H9 (cell line): ENCODE data around the gene PRR13. TPM values are rescaled to one million over a fixed set of nuclear protein-coding genes. Genes with fewer than 3 reads are reported as not detected.
A peak's percentile ranks its signal among the peaks of the same experiment; 100 is the strongest.

Experiments
- DNase-seq: peaks from one replicate; pipeline ENCODE4 v3.0.0-alpha.2; 2017
- H2AFZ ChIP-seq: one replicate; pipeline ENCODE4 v1.6.1; 2013; ENCODE audit warnings: mild to moderate bottlenecking, low read length, control low read depth, moderate library complexity
- H2AK5ac ChIP-seq: 2 replicates; pipeline ENCODE4 v1.6.1; 2013; ENCODE audit warnings: low read length, control low read depth, mixed read lengths; ENCODE audit not compliant: insufficient read length
- H2BK120ac ChIP-seq: one replicate; pipeline ENCODE4 v1.6.1; 2013; ENCODE audit warnings: low read depth, mild to moderate bottlenecking, low read length, control low read depth, inconsistent platforms; ENCODE audit not compliant: poor library complexity, severe bottlenecking
- H2BK12ac ChIP-seq: 2 replicates; pipeline ENCODE4 v1.6.1; 2013; ENCODE audit warnings: low read length, control low read depth, mixed read lengths, low read depth; ENCODE audit not compliant: insufficient read length
- H2BK15ac ChIP-seq: 2 replicates; pipeline ENCODE4 v1.6.1; 2013; ENCODE audit warnings: low read depth, low read length, control low read depth
- H2BK20ac ChIP-seq: one replicate; pipeline ENCODE4 v1.6.1; 2013; ENCODE audit warnings: low read depth, mild to moderate bottlenecking, low read length, control low read depth, inconsistent platforms; ENCODE audit not compliant: poor library complexity, severe bottlenecking
- H2BK5ac ChIP-seq: 2 replicates; pipeline ENCODE4 v1.6.1; 2013; ENCODE audit warnings: low read length, control low read depth, mixed read lengths; ENCODE audit not compliant: insufficient read length
- H3K14ac ChIP-seq: 2 replicates; pipeline ENCODE4 v1.6.1; 2013; ENCODE audit warnings: low read length, control low read depth; ENCODE audit not compliant: insufficient read depth
- H3K18ac ChIP-seq: 2 replicates; pipeline ENCODE4 v1.6.1; 2013; ENCODE audit warnings: low read depth, mild to moderate bottlenecking, mixed read lengths, low read length, control low read depth; ENCODE audit not compliant: insufficient read length
- H3K23ac ChIP-seq: 2 replicates; pipeline ENCODE4 v1.6.1; 2013; ENCODE audit warnings: low read length, control low read depth, mixed read lengths, low read depth; ENCODE audit not compliant: insufficient read length
- H3K23me2 ChIP-seq: 2 replicates; pipeline ENCODE4 v1.6.1; 2013; ENCODE audit warnings: low read depth, mild to moderate bottlenecking, mixed read lengths, low read length, control low read depth; ENCODE audit not compliant: insufficient read length, poor library complexity, severe bottlenecking
- H3K27ac ChIP-seq: 2 replicates; pipeline ENCODE4 v1.5.1; 2013; ENCODE audit warnings: low read length, control low read depth, mixed read lengths, low read depth; ENCODE audit not compliant: insufficient read length
- H3K27me3 ChIP-seq: 2 replicates; pipeline ENCODE4 v1.6.1; 2013; ENCODE audit warnings: low read length, control low read depth, inconsistent platforms; ENCODE audit not compliant: insufficient read depth
- H3K4ac ChIP-seq: 2 replicates; pipeline ENCODE4 v1.6.1; 2013; ENCODE audit warnings: low read depth, mild to moderate bottlenecking, control low read depth, inconsistent platforms, low read length, moderate library complexity
- H3K4me1 ChIP-seq: 2 replicates; pipeline ENCODE4 v1.6.1; 2013; ENCODE audit warnings: low read length, control low read depth, inconsistent platforms; ENCODE audit not compliant: insufficient read depth
- H3K4me2 ChIP-seq: 2 replicates; pipeline ENCODE4 v1.6.1; 2013; ENCODE audit warnings: low read length, control low read depth, mixed read lengths; ENCODE audit not compliant: insufficient read length, insufficient read depth
- H3K56ac ChIP-seq: 2 replicates; pipeline ENCODE4 v1.6.1; 2013; ENCODE audit warnings: low read depth, mild to moderate bottlenecking, mixed read lengths, low read length, control low read depth; ENCODE audit not compliant: insufficient read length
- H3K79me1 ChIP-seq: 2 replicates; pipeline ENCODE4 v1.6.1; 2013; ENCODE audit warnings: low read depth, mild to moderate bottlenecking, moderate library complexity, low read length, control low read depth, inconsistent platforms; ENCODE audit not compliant: insufficient read depth, poor library complexity, severe bottlenecking
- H3K79me2 ChIP-seq: 2 replicates; pipeline ENCODE4 v1.6.1; 2013; ENCODE audit warnings: low read length, control low read depth, inconsistent platforms; ENCODE audit not compliant: insufficient read depth
- H3K9ac ChIP-seq: 2 replicates; pipeline ENCODE4 v1.6.1; 2013; ENCODE audit warnings: low read length, control low read depth, mixed read lengths; ENCODE audit not compliant: insufficient read length; ENCODE audit errors: extremely low read depth
- H3K9me3 ChIP-seq: one replicate; pipeline ENCODE4 v1.6.1; 2013; ENCODE audit warnings: low read depth, low read length, inconsistent platforms; ENCODE audit not compliant: control insufficient read depth
- H3T11ph ChIP-seq: one replicate; pipeline ENCODE4 v1.6.1; 2013; ENCODE audit warnings: mild to moderate bottlenecking, low read length, control low read depth, inconsistent platforms
- H4K20me1 ChIP-seq: one replicate; pipeline ENCODE4 v1.6.1; 2013; ENCODE audit not compliant: control insufficient read depth, insufficient read length, insufficient read depth
- H4K5ac ChIP-seq: 2 replicates; pipeline ENCODE4 v1.6.1; 2013; ENCODE audit warnings: low read depth, mild to moderate bottlenecking, mixed read lengths, low read length, control low read depth; ENCODE audit not compliant: insufficient read length
- H4K8ac ChIP-seq: replicated peaks from 2 replicates; pipeline ENCODE4 v1.6.1; 2013; ENCODE audit warnings: low read length, control low read depth, mixed read lengths, low read depth; ENCODE audit not compliant: insufficient read length
- H4K91ac ChIP-seq: 2 replicates; pipeline ENCODE4 v1.6.1; 2013; ENCODE audit warnings: low read depth, mild to moderate bottlenecking, moderate library complexity, mixed read lengths, low read length, control low read depth; ENCODE audit not compliant: insufficient read length
- H3K27ac Mint-ChIP-seq, 3 experiments: 2 replicates in 2 of 3; 3 replicates in 1 of 3; pipeline ENCODE4 v1.8.0; 2020 to 2021; ENCODE audit warnings: mixed read lengths in 3 of 3, mild to moderate bottlenecking in 1 of 3, moderate library complexity in 1 of 3
- H3K27me3 Mint-ChIP-seq: 2 replicates; pipeline ENCODE4 v1.8.0; 2021; ENCODE audit warnings: low read depth, mild to moderate bottlenecking, moderate library complexity, mixed read lengths
- H3K36me3 Mint-ChIP-seq, 3 experiments: 2 replicates in 2 of 3; 3 replicates in 1 of 3; pipeline ENCODE4 v1.8.0; 2020 to 2021; ENCODE audit warnings: low read depth in 3 of 3, mixed read lengths in 3 of 3; ENCODE audit not compliant: insufficient read depth in 1 of 3
- H3K4me1 Mint-ChIP-seq, 2 experiments: 2 replicates each; pipeline ENCODE4 v1.8.0; 2020; ENCODE audit warnings: mixed read lengths in 2 of 2
- H3K4me3 Mint-ChIP-seq, 2 experiments: 2 replicates in 1 of 2; 3 replicates in 1 of 2; pipeline ENCODE4 v1.8.0; 2020 to 2021; ENCODE audit warnings: mild to moderate bottlenecking in 2 of 2, mixed read lengths in 2 of 2, moderate library complexity in 1 of 2
- H3K9me3 Mint-ChIP-seq, 2 experiments: 2 replicates in 1 of 2; 3 replicates in 1 of 2; pipeline ENCODE4 v1.8.0; 2020; ENCODE audit warnings: mild to moderate bottlenecking in 2 of 2, mixed read lengths in 2 of 2, moderate library complexity in 1 of 2
- WGBS: extraction: QIAGEN DNeasy Blood & Tissue Kit; methylation state at CpG from one replicate; pipeline ENCODE4 v1.1.7; 2013; ENCODE audit warnings: missing lambda C conversion rate, low lambda C conversion rate, mixed read lengths; ENCODE audit not compliant: insufficient read length; ENCODE audit errors: extremely low coverage; 5-methylcytosine and 5-hydroxymethylcytosine counted together
- total RNA-seq: library from RNA; stranded (reverse); gene quantifications from 2 replicates; pipeline ENCODE4 v1.2.1, GENCODE V29; 2021
- TF ChIP-seq, protein P1 (sequence below): fragments of 200-600 bp; sonication (generic); conservative IDR thresholded peaks from 3 replicates; pipeline ENCODE4 v1.8.0; 2021; ENCODE audit warnings: antibody characterized with exemption, mild to moderate bottlenecking

The PRR13 gene
- total RNA-seq, 1 experiment from 2014 or later: 147 TPM

DNA sequence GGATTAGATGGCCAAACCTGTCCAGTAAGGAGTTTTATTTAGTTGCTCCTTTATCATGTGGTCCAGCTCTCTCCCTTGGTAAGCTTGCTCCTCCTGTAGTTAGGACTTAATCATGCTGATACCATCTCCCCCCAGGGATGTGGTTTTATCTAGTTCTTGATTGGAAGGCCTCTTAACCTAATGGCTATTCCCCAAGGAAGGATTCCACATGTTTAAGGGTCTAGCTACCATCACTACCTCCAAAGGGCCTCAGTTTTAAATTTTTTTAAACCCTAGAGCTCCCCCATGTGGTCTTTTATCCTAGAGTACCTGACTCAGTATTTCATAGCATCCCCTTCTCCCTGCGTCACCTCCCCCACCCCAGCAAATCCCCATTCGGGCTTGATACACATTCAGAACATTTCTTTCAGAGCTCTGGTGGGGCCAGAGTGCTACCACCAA lies 35.3 kb downstream of the PRR13 start:
- no peak for DNase-seq
- H3K4me1 Mint-ChIP-seq: peaks cover 39 to 60% of the 10 kb centered on the region in 2 experiments
- H3K4me3 Mint-ChIP-seq: peak overlapping the region in 1 of 2 experiments; percentile 42; a peak in 1 of 5 replicates
- H3K9me3 ChIP-seq: no peaks in the 10 kb centered on the region
- no peak overlapping the region for H4K8ac ChIP-seq
- H3K14ac ChIP-seq: no peak overlapping the region
- H3K27me3 Mint-ChIP-seq: no peaks in the 10 kb centered on the region; the same call in 1 of the 2 replicates
- H3T11ph ChIP-seq: no peak overlapping the region
- H2BK5ac ChIP-seq: no peak overlapping the region
- H4K5ac ChIP-seq: no peak overlapping the region
- no peaks in the 10 kb centered on the region for H3K23me2 ChIP-seq
- no peak overlapping the region for H2BK15ac ChIP-seq
- no peak overlapping the region for H2AFZ ChIP-seq
- no peaks in the 10 kb centered on the region for H3K27me3 ChIP-seq
- no peaks in the 10 kb centered on the region for H3K9me3 Mint-ChIP-seq
- no peak overlapping the region for H3K4ac ChIP-seq
- no peak overlapping the region for H2AK5ac ChIP-seq
- TF ChIP-seq, protein P1, sequence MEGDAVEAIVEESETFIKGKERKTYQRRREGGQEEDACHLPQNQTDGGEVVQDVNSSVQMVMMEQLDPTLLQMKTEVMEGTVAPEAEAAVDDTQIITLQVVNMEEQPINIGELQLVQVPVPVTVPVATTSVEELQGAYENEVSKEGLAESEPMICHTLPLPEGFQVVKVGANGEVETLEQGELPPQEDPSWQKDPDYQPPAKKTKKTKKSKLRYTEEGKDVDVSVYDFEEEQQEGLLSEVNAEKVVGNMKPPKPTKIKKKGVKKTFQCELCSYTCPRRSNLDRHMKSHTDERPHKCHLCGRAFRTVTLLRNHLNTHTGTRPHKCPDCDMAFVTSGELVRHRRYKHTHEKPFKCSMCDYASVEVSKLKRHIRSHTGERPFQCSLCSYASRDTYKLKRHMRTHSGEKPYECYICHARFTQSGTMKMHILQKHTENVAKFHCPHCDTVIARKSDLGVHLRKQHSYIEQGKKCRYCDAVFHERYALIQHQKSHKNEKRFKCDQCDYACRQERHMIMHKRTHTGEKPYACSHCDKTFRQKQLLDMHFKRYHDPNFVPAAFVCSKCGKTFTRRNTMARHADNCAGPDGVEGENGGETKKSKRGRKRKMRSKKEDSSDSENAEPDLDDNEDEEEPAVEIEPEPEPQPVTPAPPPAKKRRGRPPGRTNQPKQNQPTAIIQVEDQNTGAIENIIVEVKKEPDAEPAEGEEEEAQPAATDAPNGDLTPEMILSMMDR: peak; percentile 63
- H3K4me2 ChIP-seq: no peak overlapping the region
- no peak overlapping the region for H3K56ac ChIP-seq
- H3K79me1 ChIP-seq: peaks cover 8% of the 10 kb centered on the region
- no peaks in the 10 kb centered on the region for H4K20me1 ChIP-seq
- WGBS: no CpG with 5 or more reads among the region's 2 CpGs
- H2BK120ac ChIP-seq: no peak overlapping the region
- no peak overlapping the region for H2BK12ac ChIP-seq
- peaks cover 63 to 95% (median 89%) of the 10 kb centered on the region in 3 experiments for H3K36me3 Mint-ChIP-seq
- H3K23ac ChIP-seq: no peak overlapping the region
- no peak overlapping the region for H3K9ac ChIP-seq
- no peak overlapping the region for H3K18ac ChIP-seq
- peak overlapping the region; percentile 40 to 81 (median 71); a peak in 5 of 7 replicates for H3K27ac Mint-ChIP-seq
- no peak overlapping the region for H2BK20ac ChIP-seq
- H3K4me1 ChIP-seq: no peaks in the 10 kb centered on the region
- no peaks in the 10 kb centered on the region for H3K79me2 ChIP-seq
- H3K27ac ChIP-seq: no peak overlapping the region
- no peak overlapping the region for H4K91ac ChIP-seq
